C4-2B (cell line): ENCODE results near the gene SYK.
"Not testable (repeated sequence)": the region's sequence is repeated elsewhere in the genome, so short reads cannot be mapped to it uniquely, and the experiment has no call there.

ENCODE experiments used
- CTCF ChIP-seq: fragments of 450-650 bp; conservative IDR thresholded peaks from 2 replicates; pipeline ENCODE4 v1.5.1; 2017; ENCODE audit warnings: mild to moderate bottlenecking
- ZFX ChIP-seq: fragments of 450-650 bp; IDR thresholded peaks from 2 replicates; pipeline ENCODE4 v1.6.1; 2017

- not testable (repeated sequence) for TF ChIP-seq CTCF, ZFX
These were observed 18.8 kb downstream of the SYK start for GRCh38 chr9:90820406-90820805.
